GM12864 (cell line): ENCODE data around the gene HIPK1.

Experiments used
- DNase-seq: peaks from one replicate; pipeline ENCODE4 v3.0.0-alpha.2; 2011; ENCODE audit warnings: low read depth
- H3K4me3 ChIP-seq: 2 replicates; pipeline ENCODE4 v1.5.1; 2011; ENCODE audit warnings: mild to moderate bottlenecking, low read depth, low read length, control low read depth
- TF ChIP-seq, protein P1 (sequence below): IDR thresholded peaks from 2 replicates; pipeline ENCODE4 v1.5.1; 2011; ENCODE audit warnings: low read depth, mild to moderate bottlenecking, moderate library complexity, low read length, control low read depth, inconsistent platforms; ENCODE audit errors: missing control alignments

Gene HIPK1

DNA sequence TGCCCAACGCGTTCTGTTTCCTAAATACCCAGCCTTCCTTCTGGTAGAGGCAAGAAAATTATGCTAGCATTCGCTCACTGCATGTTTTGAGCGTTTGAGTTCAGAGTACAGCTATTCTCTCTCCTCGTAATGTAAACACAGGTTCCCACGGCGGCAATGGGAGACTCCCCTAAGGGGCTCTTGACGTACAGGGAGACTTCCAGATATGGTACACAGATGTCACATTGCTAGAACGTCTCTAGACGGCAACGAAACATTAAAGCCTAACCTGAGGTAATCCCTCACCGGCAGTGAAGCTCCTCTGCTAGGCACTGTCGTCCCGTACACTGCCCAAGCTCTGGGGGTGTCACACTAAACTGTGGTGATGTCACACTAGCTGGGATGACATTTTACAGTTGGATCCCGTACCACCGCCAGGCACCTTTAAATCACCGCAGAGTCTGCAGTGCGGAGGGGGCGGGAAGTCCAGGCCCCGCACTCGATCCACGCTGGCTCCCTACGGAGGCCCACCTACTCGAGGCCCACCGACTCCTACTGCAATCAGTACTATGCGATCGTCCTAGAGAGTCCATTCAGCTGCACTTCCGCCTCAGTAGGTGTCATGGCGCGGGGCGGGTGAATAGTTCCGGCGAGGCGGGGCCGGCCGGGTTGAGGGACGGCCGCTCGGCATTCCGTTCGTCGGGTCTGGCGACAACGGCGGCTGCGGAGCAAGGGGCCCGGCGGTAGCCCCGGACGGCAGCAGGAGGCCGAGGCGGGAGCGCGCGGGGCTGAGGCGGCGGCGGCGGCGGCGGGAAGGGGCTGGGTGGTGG is at the start of gene HIPK1:
HIPK1 (plus strand) TSS at position 384 of the 809 bp plus-strand sequence.
- TF ChIP-seq, protein P1, sequence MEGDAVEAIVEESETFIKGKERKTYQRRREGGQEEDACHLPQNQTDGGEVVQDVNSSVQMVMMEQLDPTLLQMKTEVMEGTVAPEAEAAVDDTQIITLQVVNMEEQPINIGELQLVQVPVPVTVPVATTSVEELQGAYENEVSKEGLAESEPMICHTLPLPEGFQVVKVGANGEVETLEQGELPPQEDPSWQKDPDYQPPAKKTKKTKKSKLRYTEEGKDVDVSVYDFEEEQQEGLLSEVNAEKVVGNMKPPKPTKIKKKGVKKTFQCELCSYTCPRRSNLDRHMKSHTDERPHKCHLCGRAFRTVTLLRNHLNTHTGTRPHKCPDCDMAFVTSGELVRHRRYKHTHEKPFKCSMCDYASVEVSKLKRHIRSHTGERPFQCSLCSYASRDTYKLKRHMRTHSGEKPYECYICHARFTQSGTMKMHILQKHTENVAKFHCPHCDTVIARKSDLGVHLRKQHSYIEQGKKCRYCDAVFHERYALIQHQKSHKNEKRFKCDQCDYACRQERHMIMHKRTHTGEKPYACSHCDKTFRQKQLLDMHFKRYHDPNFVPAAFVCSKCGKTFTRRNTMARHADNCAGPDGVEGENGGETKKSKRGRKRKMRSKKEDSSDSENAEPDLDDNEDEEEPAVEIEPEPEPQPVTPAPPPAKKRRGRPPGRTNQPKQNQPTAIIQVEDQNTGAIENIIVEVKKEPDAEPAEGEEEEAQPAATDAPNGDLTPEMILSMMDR, result no peak
- peak; percentile 56 for DNase-seq

DNA sequence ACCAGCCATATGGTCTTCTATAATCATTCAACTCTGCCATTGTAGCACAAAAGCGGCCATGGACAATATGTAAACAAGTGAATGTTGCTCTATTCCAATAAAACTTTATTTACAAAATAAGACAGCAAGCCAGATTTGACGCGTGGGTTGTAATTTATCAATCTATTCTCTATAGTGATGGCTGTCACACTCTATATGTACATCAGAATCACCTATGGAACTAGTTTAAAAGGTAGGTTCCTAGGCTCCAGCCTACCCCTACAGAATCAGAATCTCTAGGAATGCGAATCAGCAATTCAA is 49.4 kb upstream of the HIPK1 start:
- TF ChIP-seq, protein P1, result no peak
- H3K4me3 ChIP-seq, result no peak overlapping the region
- no peak for DNase-seq

More for the DNA sequence above, at the start of gene HIPK1:
- H3K4me3 ChIP-seq, result peak within 1 kb of the TSS; percentile 87

DNA sequence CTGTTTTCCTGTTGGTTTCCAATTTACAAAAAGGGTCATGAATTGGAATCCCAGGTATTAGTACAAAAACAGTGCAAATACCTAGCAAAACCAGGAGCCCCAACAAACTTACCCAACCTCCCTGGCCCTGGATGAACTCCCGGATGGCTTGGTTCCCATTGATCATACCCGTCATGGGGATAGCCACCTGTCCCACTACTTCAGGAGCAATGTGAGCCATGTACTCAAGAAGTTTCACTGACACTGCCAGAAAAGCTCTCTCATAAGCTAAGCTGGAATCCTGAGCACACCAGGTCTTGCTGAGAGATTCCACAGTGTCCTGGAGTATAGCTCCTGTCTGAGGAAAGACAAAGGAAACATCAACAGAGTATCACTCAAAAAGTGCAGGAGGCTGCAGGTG is 47.5 kb upstream of the HIPK1 start:
- TF ChIP-seq, protein P1, result no peak
- H3K4me3 ChIP-seq, result no peak overlapping the region
- DNase-seq, result no peak

DNA sequence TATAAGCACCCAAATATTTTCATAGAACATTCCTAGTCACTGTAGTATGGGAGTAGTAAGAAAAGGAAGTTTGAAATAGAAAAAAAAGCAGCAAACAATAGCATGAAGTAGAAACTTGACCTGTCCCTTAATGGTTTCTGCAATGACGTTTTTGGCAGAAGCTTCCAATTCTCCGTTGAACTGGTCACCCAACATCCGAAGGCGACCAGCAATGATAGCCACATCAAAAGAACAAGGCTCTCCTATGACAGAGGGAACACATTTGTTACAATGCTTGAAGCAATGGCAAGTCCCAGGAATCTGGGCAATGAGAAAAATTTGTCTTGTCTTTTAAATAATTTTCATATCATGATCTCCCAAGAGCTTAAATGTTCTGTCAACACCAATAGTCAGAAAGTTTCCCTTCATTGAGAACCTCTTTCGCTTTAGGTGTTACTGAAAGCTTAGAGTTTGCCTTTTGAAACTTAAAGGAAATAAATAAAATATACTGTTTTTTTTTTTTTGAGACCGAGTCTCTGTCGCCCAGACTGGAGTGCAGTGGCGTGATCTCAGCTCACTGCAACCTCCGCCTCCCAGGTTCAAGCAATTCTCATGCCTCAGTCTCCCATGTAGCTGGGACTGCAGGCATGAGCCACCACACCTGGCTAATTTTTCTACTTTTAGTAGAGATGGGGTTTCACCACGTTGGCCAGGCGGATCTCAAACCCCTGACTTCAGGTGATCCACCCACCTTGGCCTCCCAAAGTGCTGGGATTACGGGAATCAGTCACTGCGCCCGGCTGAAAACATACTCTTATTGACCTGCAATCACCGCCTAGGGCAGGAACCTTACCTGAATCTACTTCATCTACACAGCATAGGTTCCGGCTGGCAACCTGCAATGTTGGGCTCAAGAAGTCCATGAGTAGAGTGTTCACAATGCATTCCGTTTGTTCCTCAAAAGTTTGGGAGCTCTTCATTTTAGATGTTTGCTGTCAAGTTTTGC is 42.4 kb upstream of the HIPK1 start:
- H3K4me3 ChIP-seq, result no peak overlapping the region
- TF ChIP-seq, protein P1, result no peak
- no peak for DNase-seq

DNA sequence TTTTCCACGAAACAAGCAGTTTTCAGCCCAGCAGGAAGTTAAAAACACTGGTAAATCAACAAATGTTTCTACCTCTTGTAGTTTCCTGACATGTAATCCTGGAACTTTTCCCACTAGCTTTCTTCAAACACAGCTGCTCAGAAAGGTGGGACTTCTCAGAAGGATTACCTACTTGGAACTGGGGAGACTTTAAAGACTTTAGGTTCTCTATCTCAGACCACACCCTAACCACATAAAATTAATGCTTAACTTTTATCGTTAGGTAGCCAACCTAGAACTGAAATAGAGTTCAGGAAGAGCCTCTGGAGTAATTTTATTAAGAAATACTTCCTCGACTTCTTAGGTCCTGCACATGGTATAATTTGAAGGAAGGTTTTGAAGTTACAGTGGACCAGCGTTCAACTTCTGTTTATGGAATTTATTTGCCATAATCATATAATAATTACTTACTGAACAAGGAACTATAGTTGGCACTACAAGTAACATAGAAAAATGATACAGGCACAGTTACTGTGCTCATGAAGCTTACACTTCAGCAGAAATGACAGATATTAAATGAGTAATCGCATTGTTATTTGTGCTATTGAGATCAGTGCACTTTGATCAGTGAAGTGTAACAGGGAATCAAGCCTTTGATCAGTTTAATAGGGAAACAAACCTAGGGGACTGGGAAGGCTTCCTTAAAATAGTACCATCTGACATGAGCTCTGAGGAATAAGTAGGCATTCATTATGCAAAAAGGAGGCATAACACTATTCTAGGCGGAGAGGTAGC is 41.5 kb upstream of the HIPK1 start, which contains the start of gene BCL2L15:
BCL2L15 (minus strand) TSS at position 180 of the 774 bp plus-strand sequence. CDS start 206 bp downstream, outside the sequence.
- TF ChIP-seq, protein P1, result no peak
- no peak within 1 kb of the TSS for H3K4me3 ChIP-seq
- no peak for DNase-seq

DNA sequence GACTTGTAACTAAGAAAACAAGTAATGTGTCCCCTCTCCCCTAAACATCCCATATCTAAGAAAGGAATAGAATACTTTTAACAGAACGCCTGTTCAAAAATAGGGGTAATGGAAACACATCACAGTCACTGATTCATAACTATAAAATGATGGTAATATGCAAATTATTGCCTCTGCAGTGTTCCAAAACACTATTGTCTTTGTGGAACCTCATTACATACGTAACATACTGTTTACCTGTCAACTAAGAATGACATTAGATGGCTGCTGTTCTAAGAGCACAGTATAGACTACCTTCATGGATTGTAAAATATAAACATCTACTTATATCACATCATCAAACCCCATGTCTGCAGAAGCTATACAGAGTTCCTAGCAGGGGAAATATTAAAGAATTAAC is 38.3 kb upstream of the HIPK1 start:
- no peak for DNase-seq
- TF ChIP-seq, protein P1, result no peak
- no peak overlapping the region for H3K4me3 ChIP-seq
